IPS-20b (cell line): ENCODE data around the gene PDPK1.
"Not testable (repeated sequence)": the region's sequence is repeated elsewhere in the genome, so short reads cannot be mapped to it uniquely, and the experiment has no call there.

Experiments used
- H3K27ac ChIP-seq: one replicate; pipeline ENCODE4 v1.5.1; 2013; ENCODE audit warnings: low read length
- H3K27me3 ChIP-seq: 2 replicates; pipeline ENCODE4 v1.6.1; 2013; ENCODE audit warnings: mild to moderate bottlenecking, low read length, inconsistent platforms; ENCODE audit not compliant: insufficient read depth
- H3K36me3 ChIP-seq: 2 replicates; pipeline ENCODE4 v1.6.1; 2013; ENCODE audit warnings: low read depth, mild to moderate bottlenecking, inconsistent platforms, low read length, moderate library complexity; ENCODE audit not compliant: insufficient read depth
- H3K4me1 ChIP-seq: 2 replicates; pipeline ENCODE4 v1.6.1; 2013; ENCODE audit warnings: mild to moderate bottlenecking, control low read depth, inconsistent platforms, low read length, moderate library complexity; ENCODE audit not compliant: insufficient read depth
- H3K4me3 ChIP-seq: 2 replicates; pipeline ENCODE4 v1.5.1; 2013; ENCODE audit warnings: mild to moderate bottlenecking, low read length, inconsistent platforms
- H3K9ac ChIP-seq: 2 replicates; pipeline ENCODE4 v1.6.1; 2013; ENCODE audit warnings: low read depth, mild to moderate bottlenecking, inconsistent platforms, low read length, moderate library complexity
- H3K9me3 ChIP-seq: 2 replicates; pipeline ENCODE4 v1.6.1; 2013; ENCODE audit warnings: mild to moderate bottlenecking, low read depth, low read length, inconsistent platforms; ENCODE audit not compliant: insufficient read depth

The PDPK1 gene

GRCh38 chr16:2619628-2620027 lies 81.8 kb downstream of the PDPK1 start:
- not testable (repeated sequence) for H3K9me3 ChIP-seq, H3K4me1 ChIP-seq, H3K27me3 ChIP-seq, H3K9ac ChIP-seq, H3K4me3 ChIP-seq, H3K27ac ChIP-seq, H3K36me3 ChIP-seq

- not testable (repeated sequence) for H3K4me1 ChIP-seq, H3K36me3 ChIP-seq, H3K4me3 ChIP-seq, H3K9ac ChIP-seq, H3K27me3 ChIP-seq, H3K27ac ChIP-seq, H3K9me3 ChIP-seq
These were observed 83.0 kb downstream of the PDPK1 start for GRCh38 chr16:2620870-2621269.

GRCh38 chr16:2621395-2621794 lies 83.6 kb downstream of the PDPK1 start:
- H3K4me3 ChIP-seq, result not testable (repeated sequence)

GRCh38 chr16:2627075-2627474 lies 89.3 kb downstream of the PDPK1 start:
- not testable (repeated sequence) for H3K9me3 ChIP-seq, H3K4me3 ChIP-seq, H3K4me1 ChIP-seq, H3K9ac ChIP-seq, H3K36me3 ChIP-seq, H3K27ac ChIP-seq, H3K27me3 ChIP-seq

More at GRCh38 chr16:2621395-2621794, 83.6 kb downstream of the PDPK1 start:
- not testable (repeated sequence) for H3K4me1 ChIP-seq, H3K27ac ChIP-seq, H3K9ac ChIP-seq, H3K9me3 ChIP-seq, H3K36me3 ChIP-seq, H3K27me3 ChIP-seq

- H3K4me3 ChIP-seq, H3K27me3 ChIP-seq, H3K9ac ChIP-seq: not testable (repeated sequence)
These were observed 93.4 kb downstream of the PDPK1 start for GRCh38 chr16:2631203-2631602.

GRCh38 chr16:2632291-2632690 lies 94.5 kb downstream of the PDPK1 start:
- not testable (repeated sequence) for H3K27ac ChIP-seq, H3K9ac ChIP-seq, H3K36me3 ChIP-seq, H3K9me3 ChIP-seq, H3K4me1 ChIP-seq, H3K4me3 ChIP-seq, H3K27me3 ChIP-seq

More at GRCh38 chr16:2631203-2631602, 93.4 kb downstream of the PDPK1 start:
- H3K27ac ChIP-seq, H3K4me1 ChIP-seq, H3K36me3 ChIP-seq, H3K9me3 ChIP-seq: not testable (repeated sequence)

GRCh38 chr16:2639071-2639721 lies 101.4 kb downstream of the PDPK1 start:
- not testable (repeated sequence) for H3K27ac ChIP-seq, H3K9ac ChIP-seq, H3K9me3 ChIP-seq, H3K27me3 ChIP-seq, H3K36me3 ChIP-seq, H3K4me3 ChIP-seq, H3K4me1 ChIP-seq

- H3K36me3 ChIP-seq, result not testable (repeated sequence)
These were observed 101.9 kb downstream of the PDPK1 start for GRCh38 chr16:2639722-2640072.

GRCh38 chr16:2642561-2642960 lies 104.7 kb downstream of the PDPK1 start:
- not testable (repeated sequence) for H3K9me3 ChIP-seq, H3K27ac ChIP-seq, H3K36me3 ChIP-seq, H3K4me3 ChIP-seq, H3K9ac ChIP-seq, H3K27me3 ChIP-seq, H3K4me1 ChIP-seq

More at GRCh38 chr16:2639722-2640072, 101.9 kb downstream of the PDPK1 start:
- H3K4me1 ChIP-seq, H3K9ac ChIP-seq, H3K4me3 ChIP-seq, H3K9me3 ChIP-seq, H3K27me3 ChIP-seq, H3K27ac ChIP-seq: not testable (repeated sequence)

GRCh38 chr16:2644754-2645453 lies 107.1 kb downstream of the PDPK1 start:
- H3K36me3 ChIP-seq, H3K4me1 ChIP-seq, H3K27ac ChIP-seq, H3K27me3 ChIP-seq, H3K9me3 ChIP-seq, H3K9ac ChIP-seq, H3K4me3 ChIP-seq: not testable (repeated sequence)

- H3K9me3 ChIP-seq, H3K36me3 ChIP-seq, H3K27me3 ChIP-seq, H3K4me3 ChIP-seq, H3K4me1 ChIP-seq, H3K9ac ChIP-seq, H3K27ac ChIP-seq: not testable (repeated sequence)
These were observed 113.5 kb downstream of the PDPK1 start for GRCh38 chr16:2651268-2651871.
